Purkinje cell (primary cell): ENCODE results near the gene OR10G8. TPM values are rescaled to one million over a fixed set of nuclear protein-coding genes. Genes with fewer than 3 reads are reported as not detected.

Source experiments
- polyA plus RNA-seq: library from polyadenylated mRNA; unstranded; fragments of >200 nt; fragmentation: Nextera tagmentation; gene quantifications from 2 replicates; pipeline ENCODE4 v1.2.1, GENCODE V29; 2014

Gene OR10G8
- not detected in 2 replicates for polyA plus RNA-seq

GRCh38 chr11:124026498-124026897, at the start of gene OR10G8:
Gene OR10G8, plus strand, starts transcription at chr11:124026798. Its CDS starts 2,825 bp downstream, at chr11:124029623.

GRCh38 chr11:123977731-123978347, 48.8 kb upstream of the OR10G8 start, which contains the start of gene OR10S1:
Gene OR10S1, minus strand, starts transcription at chr11:123977781. Its CDS starts 117 bp downstream, at chr11:123977664.

GRCh38 chr11:123995119-123995518, 31.5 kb upstream of the OR10G8 start, which contains the start of gene OR10G6:
Gene OR10G6, minus strand, starts transcription at chr11:123995161. Its CDS starts 0 bp downstream, at chr11:123995161.

GRCh38 chr11:124012697-124013096, 13.9 kb upstream of the OR10G8 start, which contains the start of gene OR10G4:
Gene OR10G4, plus strand, starts transcription at chr11:124012997. Its CDS starts 2,578 bp downstream, at chr11:124015575.

GRCh38 chr11:124041254-124041653, 14.7 kb downstream of the OR10G8 start, which contains the start of gene OR10G7:
Gene OR10G7, minus strand, starts transcription at chr11:124041325. Its CDS starts 2,324 bp downstream, at chr11:124039001.

Other genes starting within 250 kb of the OR10G8 start
- gene OR6M1, start 220.4 kb upstream of the OR10G8 start, polyA plus RNA-seq = not detected in 2 replicates
- not detected in 2 replicates for gene TMEM225, start 141.1 kb upstream of the OR10G8 start, polyA plus RNA-seq
- not detected in 2 replicates for gene OR8D4, start 124.6 kb upstream of the OR10G8 start, polyA plus RNA-seq
- not detected in 2 replicates for gene OR4D5, start 87.2 kb upstream of the OR10G8 start, polyA plus RNA-seq
- not detected in 2 replicates for gene OR6T1, start 83.0 kb upstream of the OR10G8 start, polyA plus RNA-seq
- not detected in 2 replicates for gene OR10S1, start 49.0 kb upstream of the OR10G8 start, polyA plus RNA-seq
- gene OR10G6, start 31.6 kb upstream of the OR10G8 start, polyA plus RNA-seq = not detected in 2 replicates
- not detected in 2 replicates for gene OR10G4, start 13.8 kb upstream of the OR10G8 start, polyA plus RNA-seq
- not detected in 2 replicates for gene OR10G9, start 3.8 kb upstream of the OR10G8 start, polyA plus RNA-seq
- gene OR10G7, start 14.5 kb downstream of the OR10G8 start, polyA plus RNA-seq = not detected in 2 replicates
- 0.64 and 7.6 TPM in 2 replicates for gene VWA5A, start 88.7 kb downstream of the OR10G8 start, polyA plus RNA-seq
- not detected in 2 replicates for gene OR10D3, start 156.5 kb downstream of the OR10G8 start, polyA plus RNA-seq
- gene OR8G1, start 214.3 kb downstream of the OR10G8 start, polyA plus RNA-seq = not detected in 2 replicates
- not detected in 2 replicates for gene OR8G5, start 229.6 kb downstream of the OR10G8 start, polyA plus RNA-seq